ENCODE data around the gene SMIM5. TPM values are rescaled to one million over a fixed set of nuclear protein-coding genes. Genes with fewer than 3 reads are reported as not detected.
A peak's percentile ranks its signal among the peaks of the same experiment; 100 is the strongest.

SMIM5 gene
- total and polyA plus RNA-seq, 2 of the 13 experiments (the other 11 are each of a cell fraction or from before 2014, with no cell fraction given) = not detected

DNA sequence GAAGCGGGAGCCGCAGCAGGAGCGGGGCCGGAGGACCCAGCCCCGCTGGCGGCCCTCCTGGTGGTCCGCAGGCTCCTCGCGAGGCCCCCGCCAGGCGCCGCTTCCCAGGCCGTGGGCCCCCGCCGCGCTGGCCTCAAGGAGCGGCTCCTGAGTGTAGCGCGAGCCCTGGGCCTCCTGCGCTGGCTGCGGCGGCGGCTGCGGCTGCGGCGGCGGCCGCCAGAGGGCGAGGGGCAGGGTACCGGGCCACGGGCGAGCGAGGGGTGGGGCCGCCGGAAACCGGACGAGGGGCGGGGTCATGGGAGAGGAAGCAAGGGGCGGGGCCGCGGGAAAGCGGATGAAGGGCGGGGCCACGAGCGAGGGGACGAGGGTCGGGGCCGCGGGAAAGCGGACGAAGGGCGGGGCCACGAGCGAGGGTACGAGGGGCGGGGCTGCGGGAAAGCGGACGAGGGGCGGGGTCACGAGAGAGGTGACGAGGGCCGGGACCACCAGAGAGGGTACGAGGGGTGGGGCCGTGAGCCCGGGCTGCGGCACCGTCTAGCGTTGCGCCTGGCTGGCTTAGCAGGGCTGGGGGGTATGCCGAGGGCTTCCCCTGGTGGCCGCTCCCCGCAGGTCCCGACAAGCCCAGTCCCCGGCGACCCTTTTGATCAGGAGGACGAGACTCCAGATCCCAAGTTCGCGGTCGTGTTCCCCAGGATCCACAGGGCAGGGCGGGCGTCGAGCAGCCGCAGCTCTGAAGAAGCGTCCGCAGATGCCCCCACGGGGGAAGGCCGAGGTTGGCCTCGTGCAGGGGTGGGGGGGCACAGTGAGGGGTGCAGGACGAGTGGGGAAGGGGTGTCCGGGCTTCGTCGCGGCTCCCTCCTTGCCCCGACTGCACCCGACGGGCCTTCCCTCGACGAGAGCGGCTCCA, 44.0 kb upstream of the SMIM5 start (continued):
- no peak for TF ChIP-seq PITX1 (CRISPR knock-in tag; IDR thresholded peaks at IDR 0.05)
- TF ChIP-seq, protein P1, sequence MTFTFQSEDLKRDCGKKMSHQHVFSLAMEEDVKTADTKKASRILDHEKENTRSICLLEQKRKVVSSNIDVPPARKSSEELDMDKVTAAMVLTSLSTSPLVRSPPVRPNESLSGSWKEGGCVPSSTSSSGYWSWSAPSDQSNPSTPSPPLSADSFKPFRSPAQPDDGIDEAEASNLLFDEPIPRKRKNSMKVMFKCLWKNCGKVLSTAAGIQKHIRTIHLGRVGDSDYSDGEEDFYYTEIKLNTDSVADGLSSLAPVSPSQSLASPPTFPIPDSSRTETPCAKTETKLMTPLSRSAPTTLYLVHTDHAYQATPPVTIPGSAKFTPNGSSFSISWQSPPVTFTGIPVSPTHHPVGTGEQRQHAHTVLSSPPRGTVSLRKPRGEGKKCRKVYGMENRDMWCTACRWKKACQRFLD (CRISPR knock-in tag; IDR thresholded peaks at IDR 0.05; ENCODE audit: borderline replicate concordance) = no peak
- TF ChIP-seq, protein P2, sequence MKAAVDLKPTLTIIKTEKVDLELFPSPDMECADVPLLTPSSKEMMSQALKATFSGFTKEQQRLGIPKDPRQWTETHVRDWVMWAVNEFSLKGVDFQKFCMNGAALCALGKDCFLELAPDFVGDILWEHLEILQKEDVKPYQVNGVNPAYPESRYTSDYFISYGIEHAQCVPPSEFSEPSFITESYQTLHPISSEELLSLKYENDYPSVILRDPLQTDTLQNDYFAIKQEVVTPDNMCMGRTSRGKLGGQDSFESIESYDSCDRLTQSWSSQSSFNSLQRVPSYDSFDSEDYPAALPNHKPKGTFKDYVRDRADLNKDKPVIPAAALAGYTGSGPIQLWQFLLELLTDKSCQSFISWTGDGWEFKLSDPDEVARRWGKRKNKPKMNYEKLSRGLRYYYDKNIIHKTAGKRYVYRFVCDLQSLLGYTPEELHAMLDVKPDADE (CRISPR knock-in tag; IDR thresholded peaks at IDR 0.05) = no peak
- TF ChIP-seq ZFYVE20 (CRISPR knock-in tag; IDR thresholded peaks at IDR 0.05; ENCODE audit: borderline replicate concordance, low read depth) = no peak
- TF ChIP-seq YEATS2 (CRISPR knock-in tag; IDR thresholded peaks at IDR 0.05; ENCODE audit: borderline replicate concordance) = peak; percentile 36; the same call in 1 of the 2 replicates
- no peak for TF ChIP-seq ADNP (CRISPR knock-in tag; IDR thresholded peaks at IDR 0.05)
- TF ChIP-seq, protein P3, sequence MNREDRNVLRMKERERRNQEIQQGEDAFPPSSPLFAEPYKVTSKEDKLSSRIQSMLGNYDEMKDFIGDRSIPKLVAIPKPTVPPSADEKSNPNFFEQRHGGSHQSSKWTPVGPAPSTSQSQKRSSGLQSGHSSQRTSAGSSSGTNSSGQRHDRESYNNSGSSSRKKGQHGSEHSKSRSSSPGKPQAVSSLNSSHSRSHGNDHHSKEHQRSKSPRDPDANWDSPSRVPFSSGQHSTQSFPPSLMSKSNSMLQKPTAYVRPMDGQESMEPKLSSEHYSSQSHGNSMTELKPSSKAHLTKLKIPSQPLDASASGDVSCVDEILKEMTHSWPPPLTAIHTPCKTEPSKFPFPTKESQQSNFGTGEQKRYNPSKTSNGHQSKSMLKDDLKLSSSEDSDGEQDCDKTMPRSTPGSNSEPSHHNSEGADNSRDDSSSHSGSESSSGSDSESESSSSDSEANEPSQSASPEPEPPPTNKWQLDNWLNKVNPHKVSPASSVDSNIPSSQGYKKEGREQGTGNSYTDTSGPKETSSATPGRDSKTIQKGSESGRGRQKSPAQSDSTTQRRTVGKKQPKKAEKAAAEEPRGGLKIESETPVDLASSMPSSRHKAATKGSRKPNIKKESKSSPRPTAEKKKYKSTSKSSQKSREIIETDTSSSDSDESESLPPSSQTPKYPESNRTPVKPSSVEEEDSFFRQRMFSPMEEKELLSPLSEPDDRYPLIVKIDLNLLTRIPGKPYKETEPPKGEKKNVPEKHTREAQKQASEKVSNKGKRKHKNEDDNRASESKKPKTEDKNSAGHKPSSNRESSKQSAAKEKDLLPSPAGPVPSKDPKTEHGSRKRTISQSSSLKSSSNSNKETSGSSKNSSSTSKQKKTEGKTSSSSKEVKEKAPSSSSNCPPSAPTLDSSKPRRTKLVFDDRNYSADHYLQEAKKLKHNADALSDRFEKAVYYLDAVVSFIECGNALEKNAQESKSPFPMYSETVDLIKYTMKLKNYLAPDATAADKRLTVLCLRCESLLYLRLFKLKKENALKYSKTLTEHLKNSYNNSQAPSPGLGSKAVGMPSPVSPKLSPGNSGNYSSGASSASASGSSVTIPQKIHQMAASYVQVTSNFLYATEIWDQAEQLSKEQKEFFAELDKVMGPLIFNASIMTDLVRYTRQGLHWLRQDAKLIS (CRISPR knock-in tag; IDR thresholded peaks at IDR 0.05) = no peak
- no peak for TF ChIP-seq POLR2AphosphoS5 (IDR thresholded peaks at IDR 0.05; ENCODE audit: low read depth, low read length)
- TF ChIP-seq MED1 (CRISPR knock-in tag; IDR thresholded peaks at IDR 0.05) = no peak
- TF ChIP-seq, protein P4, sequence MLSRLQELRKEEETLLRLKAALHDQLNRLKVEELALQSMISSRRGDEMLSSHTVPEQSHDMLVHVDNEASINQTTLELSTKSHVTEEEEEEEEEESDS (CRISPR knock-in tag; IDR thresholded peaks at IDR 0.05; ENCODE audit: borderline replicate concordance) = no peak
- TF ChIP-seq KAT8 (CRISPR knock-in tag; IDR thresholded peaks at IDR 0.05) = no peak
- TF ChIP-seq KLF13 (CRISPR knock-in tag; IDR thresholded peaks at IDR 0.05) = no peak
- peak; percentile 57; the same call in 1 of the 2 replicates for TF ChIP-seq ZNF546 (CRISPR knock-in tag; conservative IDR thresholded peaks at IDR 0.05)
- no peak for TF ChIP-seq ZNF839 (CRISPR knock-in tag; IDR thresholded peaks at IDR 0.05; ENCODE audit: borderline replicate concordance)
- TF ChIP-seq TMF1 (CRISPR knock-in tag; IDR thresholded peaks at IDR 0.05; ENCODE audit: low read depth) = no peak
- TF ChIP-seq ZNF605 (CRISPR knock-in tag; IDR thresholded peaks at IDR 0.05) = no peak; the same call in 1 of the 2 replicates
- TF ChIP-seq, protein P5, sequence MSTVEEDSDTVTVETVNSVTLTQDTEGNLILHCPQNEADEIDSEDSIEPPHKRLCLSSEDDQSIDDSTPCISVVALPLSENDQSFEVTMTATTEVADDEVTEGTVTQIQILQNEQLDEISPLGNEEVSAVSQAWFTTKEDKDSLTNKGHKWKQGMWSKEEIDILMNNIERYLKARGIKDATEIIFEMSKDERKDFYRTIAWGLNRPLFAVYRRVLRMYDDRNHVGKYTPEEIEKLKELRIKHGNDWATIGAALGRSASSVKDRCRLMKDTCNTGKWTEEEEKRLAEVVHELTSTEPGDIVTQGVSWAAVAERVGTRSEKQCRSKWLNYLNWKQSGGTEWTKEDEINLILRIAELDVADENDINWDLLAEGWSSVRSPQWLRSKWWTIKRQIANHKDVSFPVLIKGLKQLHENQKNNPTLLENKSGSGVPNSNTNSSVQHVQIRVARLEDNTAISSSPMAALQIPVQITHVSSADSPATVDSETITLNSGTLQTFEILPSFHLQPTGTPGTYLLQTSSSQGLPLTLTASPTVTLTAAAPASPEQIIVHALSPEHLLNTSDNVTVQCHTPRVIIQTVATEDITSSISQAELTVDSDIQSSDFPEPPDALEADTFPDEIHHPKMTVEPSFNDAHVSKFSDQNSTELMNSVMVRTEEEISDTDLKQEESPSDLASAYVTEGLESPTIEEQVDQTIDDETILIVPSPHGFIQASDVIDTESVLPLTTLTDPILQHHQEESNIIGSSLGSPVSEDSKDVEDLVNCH (CRISPR knock-in tag; IDR thresholded peaks at IDR 0.05) = no peak
- TF ChIP-seq ZSCAN20 (CRISPR knock-in tag; IDR thresholded peaks at IDR 0.05; ENCODE audit: borderline replicate concordance) = no peak
- TF ChIP-seq, protein P6, sequence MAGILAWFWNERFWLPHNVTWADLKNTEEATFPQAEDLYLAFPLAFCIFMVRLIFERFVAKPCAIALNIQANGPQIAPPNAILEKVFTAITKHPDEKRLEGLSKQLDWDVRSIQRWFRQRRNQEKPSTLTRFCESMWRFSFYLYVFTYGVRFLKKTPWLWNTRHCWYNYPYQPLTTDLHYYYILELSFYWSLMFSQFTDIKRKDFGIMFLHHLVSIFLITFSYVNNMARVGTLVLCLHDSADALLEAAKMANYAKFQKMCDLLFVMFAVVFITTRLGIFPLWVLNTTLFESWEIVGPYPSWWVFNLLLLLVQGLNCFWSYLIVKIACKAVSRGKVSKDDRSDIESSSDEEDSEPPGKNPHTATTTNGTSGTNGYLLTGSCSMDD (CRISPR knock-in tag; IDR thresholded peaks at IDR 0.05) = no peak

Data from HepG2 (cell line).